GM10248 (cell line): Measurements from ENCODE around the gene DOCK1.

ENCODE experiments used
- CTCF ChIA-PET: fragments of 300-600 bp; sonication (Branson Sonifier 250); formaldehyde crosslinking; extraction: SDS; loops from one replicate; lab custom pipeline; 2021; ENCODE audit warnings: antibody characterized with exemption; lab: Yijun Ruan, JAX
- POLR2A ChIA-PET: fragments of 350-650 bp; sonication (Branson Sonifier 250); formaldehyde crosslinking; extraction: SDS; loops from one replicate; lab custom pipeline; 2020; ENCODE audit warnings: antibody characterized with exemption; lab: Yijun Ruan, JAX
- DNase-seq: peaks from one replicate; pipeline ENCODE4 v3.0.0; 2012; ENCODE audit errors: extremely low spot score
- CTCF ChIP-seq: IDR thresholded peaks from 2 replicates; pipeline ENCODE4 v1.5.1; 2012; ENCODE audit warnings: mild to moderate bottlenecking, low read depth; ENCODE audit errors: extremely low read depth, missing control alignments, control extremely low read depth

DOCK1 gene

GRCh38 chr10:127449490-127449889 lies 544.3 kb downstream of the DOCK1 start:
- POLR2A ChIA-PET, result no interaction called here
- no peak for DNase-seq
- TF ChIP-seq CTCF, result no peak
- CTCF ChIA-PET, result no interaction called here

- ChIA-PET POLR2A (no interaction called here), CTCF (no interaction called here)
- no peak for DNase-seq
Measured at GRCh38 chr10:127450644-127451043, 545.4 kb downstream of the DOCK1 start.

GRCh38 chr10:127451628-127452027 lies 546.4 kb downstream of the DOCK1 start:
- ChIA-PET POLR2A (no interaction called here), CTCF (no interaction called here)
- TF ChIP-seq CTCF, result no peak
- no peak for DNase-seq

More at GRCh38 chr10:127450644-127451043, 545.4 kb downstream of the DOCK1 start:
- no peak for TF ChIP-seq CTCF

GRCh38 chr10:127452568-127452967 lies 547.3 kb downstream of the DOCK1 start:
- ChIA-PET POLR2A (no interaction called here), CTCF (no interaction called here)
- no peak for DNase-seq
- TF ChIP-seq CTCF, result no peak

GRCh38 chr10:127453706-127454105 lies 548.5 kb downstream of the DOCK1 start:
- TF ChIP-seq CTCF, result no peak
- POLR2A ChIA-PET, result no interaction called here
- CTCF ChIA-PET, result no interaction called here
- no peak for DNase-seq

- TF ChIP-seq CTCF, result no peak
- CTCF ChIA-PET, result no interaction called here
- POLR2A ChIA-PET, result no interaction called here
- no peak for DNase-seq
Measured at GRCh38 chr10:127456122-127456521, 550.9 kb downstream of the DOCK1 start.
